ENCODE measurements around the gene COQ7. TPM values are rescaled to one million over a fixed set of nuclear protein-coding genes. Genes with fewer than 3 reads are reported as not detected.

Gene COQ7
- total RNA-seq, 1 experiment from 2014 or later = 39.6 TPM

DNA sequence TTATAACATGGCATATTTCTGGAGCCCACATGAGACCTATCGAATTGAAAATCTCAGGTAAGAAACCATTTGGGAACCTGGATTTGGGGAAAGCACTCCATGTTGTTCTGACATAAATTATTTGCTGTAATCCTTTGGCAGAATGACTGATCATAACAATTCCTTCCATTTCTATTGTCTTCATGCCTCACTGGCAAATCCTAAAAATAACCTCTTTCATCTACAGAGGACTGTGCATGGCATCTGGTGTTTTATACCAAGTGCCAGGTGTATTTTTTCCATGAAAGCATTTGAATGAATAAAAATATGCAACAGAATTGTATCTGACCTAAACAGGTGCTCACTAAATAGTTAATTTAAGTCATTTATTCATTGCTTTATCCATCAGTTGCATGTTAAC lies 33.7 kb upstream of the COQ7 start:
- POLR2A ChIA-PET = no interaction called here
- H3K27ac ChIP-seq (ENCODE audit: low read length) = no peak overlapping the region
- no peak for TF ChIP-seq TCF7L2 (IDR thresholded peaks at IDR 0.05; ENCODE audit: low read depth, low read length)
- TF ChIP-seq POLR2AphosphoS5 (IDR thresholded peaks at IDR 0.05; ENCODE audit: low read depth, low read length) = no peak
- TF ChIP-seq, protein P1, sequence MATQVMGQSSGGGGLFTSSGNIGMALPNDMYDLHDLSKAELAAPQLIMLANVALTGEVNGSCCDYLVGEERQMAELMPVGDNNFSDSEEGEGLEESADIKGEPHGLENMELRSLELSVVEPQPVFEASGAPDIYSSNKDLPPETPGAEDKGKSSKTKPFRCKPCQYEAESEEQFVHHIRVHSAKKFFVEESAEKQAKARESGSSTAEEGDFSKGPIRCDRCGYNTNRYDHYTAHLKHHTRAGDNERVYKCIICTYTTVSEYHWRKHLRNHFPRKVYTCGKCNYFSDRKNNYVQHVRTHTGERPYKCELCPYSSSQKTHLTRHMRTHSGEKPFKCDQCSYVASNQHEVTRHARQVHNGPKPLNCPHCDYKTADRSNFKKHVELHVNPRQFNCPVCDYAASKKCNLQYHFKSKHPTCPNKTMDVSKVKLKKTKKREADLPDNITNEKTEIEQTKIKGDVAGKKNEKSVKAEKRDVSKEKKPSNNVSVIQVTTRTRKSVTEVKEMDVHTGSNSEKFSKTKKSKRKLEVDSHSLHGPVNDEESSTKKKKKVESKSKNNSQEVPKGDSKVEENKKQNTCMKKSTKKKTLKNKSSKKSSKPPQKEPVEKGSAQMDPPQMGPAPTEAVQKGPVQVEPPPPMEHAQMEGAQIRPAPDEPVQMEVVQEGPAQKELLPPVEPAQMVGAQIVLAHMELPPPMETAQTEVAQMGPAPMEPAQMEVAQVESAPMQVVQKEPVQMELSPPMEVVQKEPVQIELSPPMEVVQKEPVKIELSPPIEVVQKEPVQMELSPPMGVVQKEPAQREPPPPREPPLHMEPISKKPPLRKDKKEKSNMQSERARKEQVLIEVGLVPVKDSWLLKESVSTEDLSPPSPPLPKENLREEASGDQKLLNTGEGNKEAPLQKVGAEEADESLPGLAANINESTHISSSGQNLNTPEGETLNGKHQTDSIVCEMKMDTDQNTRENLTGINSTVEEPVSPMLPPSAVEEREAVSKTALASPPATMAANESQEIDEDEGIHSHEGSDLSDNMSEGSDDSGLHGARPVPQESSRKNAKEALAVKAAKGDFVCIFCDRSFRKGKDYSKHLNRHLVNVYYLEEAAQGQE (IDR thresholded peaks at IDR 0.05; ENCODE audit: insufficient read depth in 1 of 2, low read depth in 2 of 2, low read length in 1 of 2) = no peak
- TF ChIP-seq, protein P2, sequence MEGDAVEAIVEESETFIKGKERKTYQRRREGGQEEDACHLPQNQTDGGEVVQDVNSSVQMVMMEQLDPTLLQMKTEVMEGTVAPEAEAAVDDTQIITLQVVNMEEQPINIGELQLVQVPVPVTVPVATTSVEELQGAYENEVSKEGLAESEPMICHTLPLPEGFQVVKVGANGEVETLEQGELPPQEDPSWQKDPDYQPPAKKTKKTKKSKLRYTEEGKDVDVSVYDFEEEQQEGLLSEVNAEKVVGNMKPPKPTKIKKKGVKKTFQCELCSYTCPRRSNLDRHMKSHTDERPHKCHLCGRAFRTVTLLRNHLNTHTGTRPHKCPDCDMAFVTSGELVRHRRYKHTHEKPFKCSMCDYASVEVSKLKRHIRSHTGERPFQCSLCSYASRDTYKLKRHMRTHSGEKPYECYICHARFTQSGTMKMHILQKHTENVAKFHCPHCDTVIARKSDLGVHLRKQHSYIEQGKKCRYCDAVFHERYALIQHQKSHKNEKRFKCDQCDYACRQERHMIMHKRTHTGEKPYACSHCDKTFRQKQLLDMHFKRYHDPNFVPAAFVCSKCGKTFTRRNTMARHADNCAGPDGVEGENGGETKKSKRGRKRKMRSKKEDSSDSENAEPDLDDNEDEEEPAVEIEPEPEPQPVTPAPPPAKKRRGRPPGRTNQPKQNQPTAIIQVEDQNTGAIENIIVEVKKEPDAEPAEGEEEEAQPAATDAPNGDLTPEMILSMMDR (IDR thresholded peaks at IDR 0.05) = no peak
- no peak for TF ChIP-seq SIN3A (IDR thresholded peaks at IDR 0.05; ENCODE audit: borderline replicate concordance, insufficient read depth, low read depth, low read length)
- DNase-seq (ENCODE audit: low read depth, low spot score) (no peak), ATAC-seq (no peak)
- H3K27me3 ChIP-seq (ENCODE audit: control insufficient read depth, insufficient read depth, low read length) = no peaks in the 10 kb centered on the region
- BruUV-seq (replicated peaks) = no TSS peak
- in situ Hi-C loops (cut with HindIII; ENCODE audit: low pct_unique_long_range_greater_than_20kb, low sequenced_read_pairs) = no loop called here
- H3K36me3 ChIP-seq (ENCODE audit: control insufficient read depth, insufficient read depth, low read length) = no peaks in the 10 kb centered on the region
- no peak overlapping the region for H3K4me3 ChIP-seq (ENCODE audit: low read depth in 2 of 2, low read length in 2 of 2)
- no peaks in the 10 kb centered on the region; the same call in 1 of the 2 replicates for H3K9me3 ChIP-seq (ENCODE audit: control insufficient read depth, insufficient read depth, low read depth, low read length)
- intact Hi-C loops (cut with micrococcal nuclease; ENCODE audit: unreplicated experiment) = no loop called here
- CTCF ChIA-PET = no interaction called here
- no peaks in the 10 kb centered on the region for H3K4me1 ChIP-seq (ENCODE audit: control insufficient read depth, insufficient read depth, low read length)

DNA sequence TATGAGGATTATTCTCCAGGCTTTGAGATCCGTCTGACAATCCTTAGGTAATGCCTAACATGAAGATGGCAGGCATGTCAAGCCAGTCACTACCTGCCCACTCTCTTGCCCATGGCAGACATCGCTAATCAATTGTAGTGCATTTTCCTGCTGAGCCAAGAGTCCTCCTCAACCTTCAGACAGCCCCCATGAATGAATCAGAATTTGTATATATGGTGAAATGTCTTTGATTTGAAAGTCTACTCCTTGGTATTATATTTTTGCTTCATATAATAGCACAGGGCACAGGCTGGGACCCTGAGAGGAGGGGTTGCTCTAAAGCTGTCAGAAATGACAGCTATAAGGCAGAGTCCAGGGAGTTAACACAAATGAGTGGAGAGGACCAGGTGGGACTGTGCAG lies 27.0 kb upstream of the COQ7 start:
- H3K4me1 ChIP-seq (ENCODE audit: control insufficient read depth, insufficient read depth, low read length) = no peaks in the 10 kb centered on the region
- POLR2A ChIA-PET = no interaction called here
- TF ChIP-seq, protein P2 (IDR thresholded peaks at IDR 0.05) = no peak
- TF ChIP-seq POLR2AphosphoS5 (IDR thresholded peaks at IDR 0.05; ENCODE audit: low read depth, low read length) (no peak), SIN3A (IDR thresholded peaks at IDR 0.05; ENCODE audit: borderline replicate concordance, insufficient read depth, low read depth, low read length) (no peak), TCF7L2 (IDR thresholded peaks at IDR 0.05; ENCODE audit: low read depth, low read length) (no peak)
- TF ChIP-seq, protein P1 (IDR thresholded peaks at IDR 0.05; ENCODE audit: insufficient read depth in 1 of 2, low read depth in 2 of 2, low read length in 1 of 2) = no peak
- H3K4me3 ChIP-seq (ENCODE audit: low read depth in 2 of 2, low read length in 2 of 2) = no peak overlapping the region
- in situ Hi-C loops (cut with HindIII; ENCODE audit: low pct_unique_long_range_greater_than_20kb, low sequenced_read_pairs) = no loop called here
- intact Hi-C loops (cut with micrococcal nuclease; ENCODE audit: unreplicated experiment) = no loop called here
- no peak for DNase-seq (ENCODE audit: low read depth, low spot score)
- BruUV-seq (replicated peaks) = no TSS peak
- H3K36me3 ChIP-seq (ENCODE audit: control insufficient read depth, insufficient read depth, low read length) = no peaks in the 10 kb centered on the region
- H3K27me3 ChIP-seq (ENCODE audit: control insufficient read depth, insufficient read depth, low read length) = no peaks in the 10 kb centered on the region
- CTCF ChIA-PET = no interaction called here
- H3K27ac ChIP-seq (ENCODE audit: low read length) = no peak overlapping the region
- no peaks in the 10 kb centered on the region; the same call in 1 of the 2 replicates for H3K9me3 ChIP-seq (ENCODE audit: control insufficient read depth, insufficient read depth, low read depth, low read length)
- no peak for ATAC-seq
